Stimulated activated CD8-positive, alpha-beta memory T cell treated with anti-CD3 and anti-CD28 coated beads, Interleukin-15, amount 100 ng/mL, for 48 hours (primary cell): ENCODE data around the gene BCL3.

ENCODE experiments used
- DNase-seq, 2 donors: peaks; one replicate each; pipeline ENCODE4 v3.0.0-alpha.2; 2020; ENCODE audit warnings: low read depth in 2 of 2

Gene BCL3

DNA sequence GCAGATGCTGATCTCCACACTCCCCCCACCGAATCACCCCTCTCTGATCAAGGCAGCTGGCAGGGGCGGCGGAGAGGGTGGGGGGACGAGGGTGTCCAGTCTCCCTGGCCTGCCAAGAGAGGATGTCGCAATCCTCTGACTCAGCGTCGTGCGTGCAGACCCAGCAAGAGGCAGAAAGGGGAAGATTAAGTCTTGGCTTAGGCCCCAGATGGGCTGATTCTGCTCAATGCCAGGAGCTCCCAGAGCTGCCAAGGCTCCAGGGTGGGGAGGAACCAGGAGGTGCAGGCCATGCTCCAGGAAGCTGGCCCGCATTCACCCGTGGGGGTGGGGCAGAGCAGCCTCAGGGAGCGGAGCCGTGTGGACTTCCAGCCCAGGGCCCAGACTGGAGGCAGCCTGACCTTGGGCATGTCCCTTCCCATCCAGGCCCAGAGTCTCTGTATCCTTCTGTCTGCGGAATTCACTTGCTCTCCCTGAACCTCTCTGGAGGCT is 6.6 kb upstream of the BCL3 start:
- peak in 1 of 2 donors; percentile 21 for DNase-seq

DNA sequence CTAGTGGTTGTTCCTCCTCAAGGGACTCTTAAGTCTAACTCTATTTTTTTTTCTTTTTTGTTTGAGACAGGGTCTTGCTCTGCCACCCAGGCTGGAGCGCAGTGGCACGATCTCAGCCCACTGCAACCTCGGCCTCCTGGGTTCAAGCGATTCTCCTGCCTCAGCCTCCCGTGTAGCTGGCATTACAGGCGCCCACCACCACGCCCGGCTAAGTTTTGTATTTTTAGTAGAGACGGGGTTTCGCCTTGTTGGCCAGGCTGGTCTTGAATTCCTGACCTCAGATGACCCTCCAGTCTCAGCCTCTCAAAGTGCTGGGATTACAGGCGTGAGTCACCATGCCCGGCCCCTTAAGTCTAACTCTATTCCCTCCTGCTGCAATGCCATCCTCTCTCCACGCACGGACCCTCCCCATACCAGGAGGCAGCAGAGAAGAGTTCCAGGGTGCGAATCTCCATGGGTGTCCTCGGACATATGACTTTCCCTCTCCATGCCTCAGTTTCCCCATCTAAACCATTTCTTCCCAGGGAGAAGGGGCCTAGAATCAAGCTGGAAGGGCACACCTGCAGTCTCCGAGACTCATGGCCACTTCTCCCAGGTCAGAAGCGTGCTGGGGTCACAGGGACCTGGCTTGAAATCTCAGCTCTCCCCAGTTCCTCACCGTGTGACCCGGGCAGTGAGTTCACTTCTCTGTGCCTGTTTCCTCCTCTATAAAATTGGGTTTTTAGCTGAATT is 6.0 kb upstream of the BCL3 start:
- DNase-seq, result no peak

DNA sequence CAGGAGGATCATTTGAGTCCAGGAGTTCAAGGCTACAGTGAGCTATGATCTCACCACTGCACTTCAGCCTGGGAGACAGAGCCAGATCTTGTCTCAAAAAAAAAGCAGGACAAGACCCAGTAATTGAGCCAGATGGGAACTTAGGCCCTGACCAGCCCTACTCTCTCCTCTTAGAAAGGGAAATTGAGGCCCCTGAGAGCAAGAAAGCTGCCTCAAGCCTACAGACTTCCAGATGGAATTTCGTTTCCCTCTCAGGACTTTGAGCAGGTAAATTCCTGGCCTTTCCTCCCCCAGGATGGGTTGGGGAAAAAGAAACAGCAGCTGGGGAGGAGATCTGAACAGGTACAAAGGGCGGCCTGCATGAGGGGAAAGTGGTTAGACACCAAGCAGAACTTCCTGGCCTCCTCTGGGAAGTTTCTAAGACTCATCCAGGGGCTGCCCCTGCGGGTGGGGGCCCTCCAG is 3.6 kb upstream of the BCL3 start:
- no peak for DNase-seq

DNA sequence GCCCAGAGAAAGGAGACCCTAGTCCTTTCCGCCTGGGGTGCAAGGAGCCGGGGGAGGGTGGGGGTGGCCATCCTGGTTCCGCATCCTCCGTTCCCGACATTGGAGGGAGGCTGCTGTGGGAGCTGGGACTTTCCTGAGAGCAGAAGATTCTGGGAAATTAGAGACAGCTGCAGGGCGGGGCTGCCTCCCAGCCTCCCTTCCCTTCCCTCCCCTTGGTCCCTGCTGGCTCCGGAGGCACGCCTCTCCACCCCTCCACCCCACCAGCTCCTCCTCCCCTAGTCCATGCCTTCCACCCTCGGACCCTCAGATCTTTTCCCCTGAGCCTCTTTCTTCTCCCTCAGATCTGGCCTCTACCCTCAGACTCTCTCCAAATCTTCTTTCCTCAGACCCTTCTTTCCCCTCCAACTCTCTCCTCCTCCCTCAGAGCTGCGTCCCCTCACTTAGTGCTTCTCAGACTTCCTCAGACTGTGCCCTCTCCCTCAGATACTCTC is 3.1 kb upstream of the BCL3 start:
- DNase-seq, result no peak

DNA sequence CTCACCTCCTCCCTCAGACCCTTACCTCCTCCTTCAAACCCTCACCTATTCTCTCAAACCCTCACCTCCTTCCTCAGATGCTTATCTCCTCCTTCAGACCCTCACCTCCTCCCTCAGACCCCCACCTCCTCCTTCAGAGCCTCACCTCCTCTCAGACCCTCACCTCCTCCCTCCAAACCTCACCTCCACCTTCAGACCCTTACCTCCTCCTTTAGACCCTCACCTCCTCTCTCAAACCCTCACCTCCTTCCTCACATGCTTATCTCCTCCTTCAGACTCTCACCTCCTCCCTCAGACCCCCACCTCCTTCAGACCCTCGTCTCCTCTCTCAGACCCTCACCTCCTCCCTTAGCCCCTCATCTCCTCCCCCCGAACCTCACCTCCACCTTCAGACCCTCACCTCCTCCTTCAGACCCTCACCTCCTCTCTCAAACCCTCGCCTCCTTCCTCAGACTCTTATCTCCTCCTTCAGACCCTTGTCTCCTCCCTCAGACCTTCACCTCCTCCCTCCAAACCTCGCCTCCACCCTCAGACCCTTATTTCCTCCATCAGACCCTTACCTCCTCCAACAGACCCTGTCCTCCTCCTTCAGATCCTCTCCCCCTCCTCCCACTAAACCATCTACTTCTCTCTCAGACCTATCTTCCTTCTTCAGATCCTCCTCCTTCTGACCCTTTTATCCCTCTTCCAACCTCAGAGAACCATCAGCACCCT is 2.5 kb upstream of the BCL3 start:
- DNase-seq, result no peak

DNA sequence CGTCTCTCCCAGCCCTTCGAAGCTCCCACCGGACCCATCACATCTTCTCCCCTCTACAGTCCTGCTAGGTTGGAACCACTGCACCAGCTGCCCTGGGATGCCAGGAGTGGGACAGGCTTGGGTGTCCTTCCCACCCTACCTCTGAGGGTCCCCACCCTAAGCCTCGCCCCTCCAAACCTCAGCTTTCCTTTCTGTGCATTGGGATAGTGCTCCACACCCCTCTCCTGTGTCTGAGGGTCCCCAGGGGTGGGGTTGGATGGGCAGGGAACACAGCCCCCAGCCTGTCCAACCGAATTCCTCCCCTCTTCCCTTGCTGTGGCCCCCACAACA is 1.9 kb upstream of the BCL3 start:
- DNase-seq, result no peak

DNA sequence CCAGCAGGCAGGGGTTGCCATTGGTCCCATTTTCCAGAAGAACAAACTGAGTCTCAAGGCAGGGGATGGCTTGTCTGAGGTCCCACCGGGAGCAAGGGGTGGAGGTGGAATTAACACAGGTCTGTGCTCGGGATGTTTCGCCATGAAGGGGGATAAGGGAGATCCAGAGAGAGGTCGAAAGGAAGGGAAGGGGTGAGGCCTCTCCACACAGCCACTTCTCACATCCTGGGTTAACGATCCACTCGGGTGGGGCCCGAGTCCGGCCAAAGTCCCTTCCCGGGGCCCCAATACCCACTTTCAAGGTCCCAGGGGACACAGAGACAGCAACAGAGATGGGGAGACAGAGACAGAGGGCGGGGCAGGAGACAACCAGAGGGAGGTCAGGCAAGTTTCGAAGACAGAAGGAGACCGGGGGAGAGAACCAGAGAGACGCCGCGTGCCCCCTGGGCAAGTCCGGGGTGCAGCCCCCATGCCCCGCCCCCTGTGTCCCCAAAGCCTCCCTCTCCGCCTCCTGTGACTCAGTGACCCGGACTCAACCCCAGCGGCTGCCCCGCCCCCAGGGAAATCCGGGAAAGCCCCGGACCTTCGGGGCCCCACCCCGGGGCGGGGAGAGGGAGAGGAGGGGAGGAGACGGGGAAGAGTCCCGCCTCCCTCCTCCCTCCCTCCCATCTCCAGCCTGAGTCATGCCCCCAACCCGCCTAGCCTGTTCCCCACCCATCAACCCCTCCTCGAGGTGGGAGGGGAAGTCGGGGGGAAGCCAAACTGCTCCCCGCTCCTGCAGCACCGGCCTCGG is 1.4 kb upstream of the BCL3 start:
- DNase-seq, result peak; percentile 87

DNA sequence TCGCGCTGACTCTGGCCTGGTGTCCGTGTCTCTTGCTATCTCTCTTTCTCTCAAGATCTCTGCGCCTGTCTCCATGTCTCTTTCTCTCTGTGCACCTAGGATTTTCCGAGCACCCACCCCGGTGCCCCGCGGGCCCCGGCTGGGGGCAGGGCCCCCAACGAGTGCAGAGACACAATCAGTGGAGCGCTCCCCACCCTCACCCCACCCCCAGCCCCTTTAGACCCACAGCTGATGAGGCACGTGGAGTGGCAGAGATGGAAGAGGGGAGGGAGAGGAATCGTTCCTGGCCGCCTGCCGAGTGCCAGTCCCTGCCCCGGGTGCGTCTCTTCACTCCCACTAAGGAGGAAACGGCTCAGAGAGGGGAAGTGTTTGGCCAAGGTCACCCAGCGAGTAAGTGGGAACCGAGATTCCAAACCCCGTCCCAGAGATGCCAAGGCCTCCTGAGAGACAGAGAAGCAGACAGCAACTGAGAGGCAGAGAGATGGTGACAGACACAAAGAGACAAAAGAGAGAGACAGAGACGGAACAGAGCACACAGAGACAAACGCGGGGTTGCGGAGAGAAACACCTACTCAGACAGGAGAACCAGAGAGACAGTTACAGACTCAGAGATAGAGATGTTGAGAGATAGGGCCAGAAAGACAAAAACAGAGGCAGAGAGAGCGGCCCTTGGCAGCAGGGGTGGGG is 626 bp upstream of the BCL3 start:
- DNase-seq, result no peak

DNA sequence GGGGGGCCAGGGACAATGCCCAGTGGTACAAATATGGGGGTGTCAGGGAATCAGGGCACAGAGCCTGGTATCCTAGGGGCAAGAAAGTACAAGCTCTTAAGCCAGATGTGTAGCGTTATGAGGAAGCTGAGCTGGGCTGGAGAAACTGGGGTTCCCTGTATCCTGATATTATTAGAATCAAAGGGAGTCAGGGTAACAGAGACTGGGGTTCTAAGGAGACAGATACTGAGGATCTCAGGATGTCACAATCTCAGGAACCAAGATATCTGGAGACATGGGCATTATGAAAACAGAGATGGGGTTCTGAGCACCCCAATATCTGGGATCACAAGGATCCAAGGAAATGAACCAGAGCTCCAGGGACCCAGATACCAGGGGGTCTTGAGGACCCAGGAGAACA is 784 bp downstream of the BCL3 start:
- no peak for DNase-seq

DNA sequence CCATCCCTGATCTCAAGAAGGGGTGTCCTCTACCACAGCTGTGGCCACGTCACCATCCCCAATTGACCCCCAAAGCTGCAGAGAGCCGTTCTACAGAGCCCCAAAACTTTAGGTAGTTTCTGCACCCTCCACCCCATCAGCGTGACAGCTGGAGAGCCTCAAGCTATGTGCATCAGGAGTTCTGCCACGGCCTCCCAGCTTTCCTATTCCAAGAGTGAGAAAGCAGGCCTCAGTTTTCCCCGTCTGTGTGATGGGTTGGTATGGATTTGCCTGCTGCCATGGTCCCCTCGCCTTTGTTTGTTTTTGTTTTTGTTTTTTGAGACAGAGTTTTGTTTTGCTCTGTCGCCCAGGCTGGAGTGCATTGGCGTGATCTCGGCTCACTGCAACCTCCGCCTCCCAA is 1.5 kb downstream of the BCL3 start:
- DNase-seq, result no peak

DNA sequence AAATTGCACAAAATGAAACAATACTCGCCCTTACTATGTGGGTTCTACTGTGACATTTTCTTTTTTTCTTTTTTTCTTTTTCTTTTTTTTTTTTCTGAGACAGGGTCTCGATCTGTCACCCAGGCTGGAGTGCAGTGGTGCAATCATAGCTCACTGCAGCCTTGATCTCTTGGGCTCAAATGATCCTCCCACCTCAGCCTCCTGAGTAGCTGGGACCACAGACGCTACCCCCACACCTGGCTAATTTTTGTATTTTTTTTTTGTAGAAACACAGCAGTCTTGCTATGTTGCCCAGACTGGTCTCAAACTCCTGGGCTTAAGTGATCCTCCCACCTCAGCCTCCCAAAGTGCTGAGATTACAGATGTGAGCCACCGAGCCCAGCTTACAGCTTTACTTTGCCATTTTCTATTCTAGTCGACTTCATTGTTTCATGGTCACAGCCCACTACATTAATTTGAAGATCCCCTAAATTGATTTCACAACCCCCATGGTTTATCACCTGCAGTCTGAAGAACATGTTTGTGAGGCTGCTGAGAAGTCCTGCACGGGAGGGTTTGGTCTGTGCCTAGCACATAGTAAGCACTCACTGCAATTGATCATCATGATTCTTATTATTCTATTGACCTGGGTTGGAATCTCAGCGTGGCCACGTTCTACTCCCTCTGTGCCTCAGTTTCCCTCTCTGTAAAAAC is 3.8 kb downstream of the BCL3 start:
- DNase-seq, result no peak

DNA sequence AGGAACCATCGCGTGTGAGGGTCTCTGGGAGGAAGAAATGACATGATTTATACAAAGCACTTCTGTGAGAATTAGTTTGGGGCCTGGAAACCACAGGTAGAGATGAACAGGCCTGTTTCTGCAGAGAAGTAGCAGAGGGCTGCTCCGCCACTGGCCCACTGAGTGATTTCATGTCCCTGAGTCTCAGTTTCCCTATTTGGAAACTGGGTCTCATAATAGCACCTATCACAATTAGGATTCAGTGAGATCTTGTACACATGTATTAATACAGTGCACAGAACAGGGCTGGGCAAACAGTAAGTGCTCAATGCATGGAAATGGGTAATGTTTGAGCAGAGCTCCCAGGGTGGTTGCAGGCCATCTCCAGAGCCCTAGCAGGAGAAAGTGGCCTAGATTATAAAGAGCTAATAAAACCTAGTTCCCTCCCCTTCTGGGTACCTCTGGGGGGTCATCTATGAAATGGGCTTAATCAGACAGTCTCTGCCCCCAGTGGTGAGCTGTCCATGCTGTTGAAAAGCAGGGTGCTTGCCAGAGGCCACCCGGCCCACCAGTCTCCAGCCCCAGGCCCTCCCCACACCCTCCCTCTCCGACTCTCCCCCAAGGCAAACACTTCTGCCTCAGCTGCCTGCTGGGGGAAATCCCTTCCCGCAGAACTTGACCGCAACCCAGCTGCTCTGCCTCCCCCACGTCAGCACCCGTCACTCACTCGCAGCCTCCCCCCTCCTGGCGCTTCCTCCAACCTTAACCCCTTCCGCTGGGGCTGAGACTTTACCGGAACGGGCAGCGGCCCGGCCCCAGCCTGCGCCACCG is 4.5 kb downstream of the BCL3 start:
- DNase-seq, result peak; percentile 95 to 96

DNA sequence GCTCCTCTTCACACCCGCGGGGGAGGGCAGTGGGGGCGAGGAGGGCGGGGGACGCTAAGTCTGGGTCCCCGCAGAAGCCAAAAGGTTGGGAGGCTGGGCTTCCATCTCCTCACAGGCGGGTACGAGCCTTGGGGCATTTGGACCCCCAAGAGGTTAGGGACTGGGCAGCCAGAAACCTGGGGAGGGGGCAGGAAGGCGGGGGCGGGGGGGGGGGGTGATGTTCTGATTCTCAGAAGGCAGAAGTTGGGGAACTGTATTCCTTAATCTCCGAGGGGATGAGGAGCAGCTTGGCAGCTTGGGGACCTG is 5.1 kb downstream of the BCL3 start:
- DNase-seq, result no peak

DNA sequence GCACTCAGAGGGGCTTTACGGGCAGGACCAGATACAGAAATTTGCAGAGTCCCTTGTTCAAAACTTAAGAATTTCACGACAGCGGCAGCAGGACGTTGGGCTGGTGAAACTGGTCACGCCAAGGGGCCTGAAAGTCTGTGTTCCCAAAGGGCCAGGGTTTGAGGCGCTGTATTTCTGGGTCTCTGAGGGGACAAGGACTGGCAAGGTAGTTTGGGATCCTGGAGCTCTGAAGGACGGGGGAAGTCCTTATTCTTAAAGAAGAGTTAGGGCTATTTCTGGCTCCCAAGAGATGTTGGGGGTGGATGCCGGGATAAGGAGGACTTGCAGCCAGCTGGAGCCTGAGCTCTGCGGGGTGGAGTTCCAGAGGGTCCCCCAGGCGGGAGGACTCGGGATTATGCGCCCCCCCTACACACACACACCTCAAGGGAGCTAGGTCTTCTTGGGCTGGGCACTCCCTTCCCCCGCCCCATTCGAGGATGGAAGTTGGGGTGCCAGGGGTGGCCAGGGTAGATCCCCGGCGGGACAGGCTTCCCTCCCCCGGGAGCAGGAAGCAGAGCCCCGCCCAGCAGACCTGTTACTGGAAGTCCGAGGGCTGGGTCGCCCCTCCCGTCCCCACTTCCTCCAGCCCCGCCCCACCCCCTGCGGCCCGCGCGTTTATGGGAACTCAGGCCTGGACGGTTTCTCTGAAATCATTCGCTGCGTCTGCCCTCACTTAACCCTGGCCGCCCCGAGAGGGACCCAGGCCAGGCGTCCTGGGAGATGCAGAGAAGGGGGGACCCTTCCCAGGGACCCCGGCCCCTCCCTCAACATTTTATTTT is 5.6 kb downstream of the BCL3 start:
- peak; percentile 81 to 84 for DNase-seq

DNA sequence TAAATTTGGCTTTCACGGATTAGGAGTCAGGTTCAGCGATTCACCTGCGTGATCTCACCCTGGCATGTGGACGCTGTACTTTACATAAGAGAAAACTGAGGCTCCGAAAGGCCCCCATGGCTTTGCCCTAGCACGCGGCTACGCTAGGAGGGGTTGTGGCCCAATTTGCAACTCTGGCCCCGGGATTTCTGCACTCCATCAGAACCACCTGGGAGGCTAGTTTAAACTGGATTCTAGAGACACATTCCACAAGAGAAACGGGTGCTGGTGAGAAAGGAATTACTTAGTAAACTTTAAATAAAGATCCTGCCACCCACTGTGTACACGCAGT is 6.2 kb downstream of the BCL3 start:
- no peak for DNase-seq

DNA sequence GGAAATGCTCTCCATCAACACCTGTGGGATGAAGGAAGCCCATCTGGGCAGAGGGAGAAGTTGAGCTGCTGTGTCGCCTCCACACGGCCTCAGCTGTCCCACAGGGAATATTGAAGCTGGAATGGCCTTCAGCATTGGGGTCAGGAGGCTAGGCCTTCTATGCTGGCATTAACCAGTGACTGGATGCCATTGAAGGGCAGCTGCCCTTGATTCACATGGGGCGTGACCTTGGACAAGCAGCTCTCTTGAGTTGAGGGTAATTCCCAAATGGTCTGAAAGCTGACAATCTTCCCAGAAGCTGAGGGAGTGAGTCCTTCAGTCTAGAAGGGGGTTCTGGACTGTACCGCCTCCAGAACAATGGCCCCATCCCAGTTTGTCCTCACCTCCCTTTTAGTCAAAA is 6.7 kb downstream of the BCL3 start:
- DNase-seq, result no peak

DNA sequence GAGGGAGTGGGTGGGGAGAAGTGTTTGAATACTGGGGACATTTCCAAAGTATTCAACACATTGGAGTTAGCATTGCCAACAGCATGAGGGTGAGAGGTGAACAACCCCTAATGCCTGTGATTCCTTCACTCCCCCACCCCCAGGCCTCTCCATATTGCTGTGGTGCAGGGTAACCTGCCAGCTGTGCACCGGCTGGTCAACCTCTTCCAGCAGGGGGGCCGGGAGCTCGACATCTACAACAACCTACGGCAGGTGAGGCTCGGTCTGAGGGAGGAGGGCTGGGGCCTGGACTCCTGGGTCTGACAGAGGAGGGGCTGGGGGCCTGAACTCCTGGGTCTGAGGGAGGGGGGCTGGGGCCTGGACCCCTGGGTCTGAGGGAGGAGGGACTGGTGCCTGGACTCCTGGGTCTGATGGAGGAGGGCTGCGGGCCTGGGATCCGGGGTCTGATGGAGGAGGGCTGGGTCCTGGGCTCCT is 7.6 kb downstream of the BCL3 start:
- no peak for DNase-seq

DNA sequence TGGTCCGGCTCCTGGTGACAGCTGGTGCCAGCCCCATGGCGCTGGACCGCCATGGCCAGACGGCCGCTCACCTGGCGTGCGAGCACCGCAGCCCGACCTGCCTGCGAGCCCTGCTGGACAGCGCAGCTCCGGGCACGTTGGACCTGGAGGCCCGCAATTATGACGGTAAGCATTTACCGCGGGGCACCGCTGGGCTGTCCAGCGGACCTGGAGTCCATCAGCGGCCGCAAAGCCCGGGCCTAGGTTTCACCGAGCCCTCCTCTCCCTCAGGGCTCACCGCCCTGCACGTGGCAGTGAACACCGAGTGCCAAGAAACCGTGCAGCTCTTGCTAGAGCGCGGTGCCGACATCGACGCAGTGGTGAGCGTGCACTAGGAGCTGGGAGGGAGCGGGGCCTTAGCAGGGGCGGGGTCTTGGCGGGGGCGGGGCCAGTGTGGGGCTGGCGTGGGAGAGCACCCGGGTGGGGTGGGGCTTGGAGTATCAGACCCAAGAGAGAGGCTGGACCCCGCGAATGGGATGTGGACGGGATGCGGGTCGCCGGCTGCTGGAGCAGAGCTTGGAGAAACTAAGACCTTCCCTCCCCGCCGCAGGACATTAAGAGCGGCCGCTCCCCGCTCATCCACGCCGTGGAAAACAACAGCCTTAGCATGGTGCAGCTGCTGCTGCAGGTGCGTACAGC is 8.7 kb downstream of the BCL3 start:
- DNase-seq, result no peak
